ENCODE measurements around the gene LSP1. TPM values are rescaled to one million over a fixed set of nuclear protein-coding genes. Genes with fewer than 3 reads are reported as not detected.
A peak's percentile ranks its signal among the peaks of the same experiment; 100 is the strongest.

The LSP1 gene
- total RNA-seq, 2 experiments from 2014 or later = 232 to 303 TPM

DNA sequence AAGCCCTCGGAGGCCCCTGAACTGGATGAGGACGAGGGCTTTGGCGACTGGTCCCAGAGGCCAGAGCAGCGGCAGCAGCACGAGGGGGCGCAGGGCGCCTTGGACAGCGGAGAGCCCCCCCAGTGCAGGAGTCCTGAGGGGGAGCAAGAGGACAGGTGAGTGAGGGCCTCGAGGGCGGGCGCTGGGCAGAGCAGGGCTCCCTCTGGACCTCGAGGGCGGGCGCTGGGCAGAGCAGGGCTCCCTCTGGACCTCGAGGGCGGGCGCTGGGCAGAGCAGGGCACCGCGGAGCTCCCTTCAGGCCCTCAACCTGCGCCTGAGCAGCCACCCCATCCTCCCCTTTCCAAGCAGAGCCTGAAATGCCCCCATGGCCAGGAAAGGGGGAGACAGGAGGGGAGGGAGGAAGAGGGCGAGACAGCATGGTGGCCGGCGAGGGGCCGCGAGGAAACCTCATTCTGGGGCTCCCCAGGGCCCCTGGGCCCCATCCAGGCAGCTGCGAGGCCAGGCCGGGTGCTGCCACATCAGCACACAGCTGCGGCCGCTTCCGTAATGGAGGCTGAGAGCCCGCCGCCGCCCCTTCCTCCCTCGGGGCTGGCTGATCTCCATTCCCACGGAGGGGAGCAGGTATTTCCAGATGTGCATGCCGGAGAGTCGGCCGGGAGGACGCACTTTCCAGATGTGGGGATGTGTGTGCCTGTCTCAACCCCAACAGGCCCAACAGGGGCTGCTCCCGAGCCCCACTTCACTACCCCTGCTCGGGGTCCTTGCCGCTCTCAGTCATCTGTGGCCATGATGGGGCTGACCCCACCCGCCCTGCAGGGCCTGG lies 28.8 kb downstream of the LSP1 start:
- intact Hi-C loops (cut with micrococcal nuclease; ENCODE audit: unreplicated experiment) = loop anchor here (1.0 to 5.0 kb wide), 3 partner anchors 27 to 44 kb away; partner anchors contain the start of gene TNNT3
- no peaks in the 10 kb centered on the region for H4K20me1 ChIP-seq (ENCODE audit: insufficient read depth, low read length)
- H3K4me3 ChIP-seq (ENCODE audit: low read depth, low read length, poor library complexity, severe bottlenecking) = no peak overlapping the region
- no TSS peak for BruUV-seq (replicated peaks)
- DNase-seq (ENCODE audit: low spot score) = peak; percentile 73
- H3K4me2 ChIP-seq (ENCODE audit: low read length) = peak overlapping the region; percentile 42
- H3K27ac ChIP-seq (ENCODE audit: low read depth, low read length, poor library complexity, severe bottlenecking) = peak overlapping the region; percentile 48
- no peak overlapping the region for H2AFZ ChIP-seq (ENCODE audit: low read length)
- no peaks in the 10 kb centered on the region for H3K9me3 ChIP-seq (ENCODE audit: low read length)
- peaks cover 37% of the 10 kb centered on the region for H3K36me3 ChIP-seq (ENCODE audit: insufficient read depth, low read length)
- no peaks in the 10 kb centered on the region for H3K9me2 ChIP-seq (ENCODE audit: insufficient read depth, low read length)
- peaks cover 21% of the 10 kb centered on the region for H3K4me1 ChIP-seq (ENCODE audit: insufficient read depth, low read length, poor library complexity, severe bottlenecking)
- ChIA-PET CTCF (ENCODE audit: unreplicated experiment) (interaction anchor here (0.5 to 1.9 kb wide), 5 partner anchors 17 to 75 kb away, joined by 3 to 5 read pairs (median 3); no protein-coding TSS in a partner anchor), POLR2A (no interaction called here)
- no peaks in the 10 kb centered on the region for H3K79me2 ChIP-seq (ENCODE audit: insufficient read depth, low read depth, low read length)
- TF ChIP-seq EZH2phosphoT487 (IDR thresholded peaks at IDR 0.05; ENCODE audit: borderline replicate concordance, low read depth, low read length) = no peak
- TF ChIP-seq, protein P1, sequence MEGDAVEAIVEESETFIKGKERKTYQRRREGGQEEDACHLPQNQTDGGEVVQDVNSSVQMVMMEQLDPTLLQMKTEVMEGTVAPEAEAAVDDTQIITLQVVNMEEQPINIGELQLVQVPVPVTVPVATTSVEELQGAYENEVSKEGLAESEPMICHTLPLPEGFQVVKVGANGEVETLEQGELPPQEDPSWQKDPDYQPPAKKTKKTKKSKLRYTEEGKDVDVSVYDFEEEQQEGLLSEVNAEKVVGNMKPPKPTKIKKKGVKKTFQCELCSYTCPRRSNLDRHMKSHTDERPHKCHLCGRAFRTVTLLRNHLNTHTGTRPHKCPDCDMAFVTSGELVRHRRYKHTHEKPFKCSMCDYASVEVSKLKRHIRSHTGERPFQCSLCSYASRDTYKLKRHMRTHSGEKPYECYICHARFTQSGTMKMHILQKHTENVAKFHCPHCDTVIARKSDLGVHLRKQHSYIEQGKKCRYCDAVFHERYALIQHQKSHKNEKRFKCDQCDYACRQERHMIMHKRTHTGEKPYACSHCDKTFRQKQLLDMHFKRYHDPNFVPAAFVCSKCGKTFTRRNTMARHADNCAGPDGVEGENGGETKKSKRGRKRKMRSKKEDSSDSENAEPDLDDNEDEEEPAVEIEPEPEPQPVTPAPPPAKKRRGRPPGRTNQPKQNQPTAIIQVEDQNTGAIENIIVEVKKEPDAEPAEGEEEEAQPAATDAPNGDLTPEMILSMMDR (conservative IDR thresholded peaks at IDR 0.05; ENCODE audit: low read length) = no peak

DNA sequence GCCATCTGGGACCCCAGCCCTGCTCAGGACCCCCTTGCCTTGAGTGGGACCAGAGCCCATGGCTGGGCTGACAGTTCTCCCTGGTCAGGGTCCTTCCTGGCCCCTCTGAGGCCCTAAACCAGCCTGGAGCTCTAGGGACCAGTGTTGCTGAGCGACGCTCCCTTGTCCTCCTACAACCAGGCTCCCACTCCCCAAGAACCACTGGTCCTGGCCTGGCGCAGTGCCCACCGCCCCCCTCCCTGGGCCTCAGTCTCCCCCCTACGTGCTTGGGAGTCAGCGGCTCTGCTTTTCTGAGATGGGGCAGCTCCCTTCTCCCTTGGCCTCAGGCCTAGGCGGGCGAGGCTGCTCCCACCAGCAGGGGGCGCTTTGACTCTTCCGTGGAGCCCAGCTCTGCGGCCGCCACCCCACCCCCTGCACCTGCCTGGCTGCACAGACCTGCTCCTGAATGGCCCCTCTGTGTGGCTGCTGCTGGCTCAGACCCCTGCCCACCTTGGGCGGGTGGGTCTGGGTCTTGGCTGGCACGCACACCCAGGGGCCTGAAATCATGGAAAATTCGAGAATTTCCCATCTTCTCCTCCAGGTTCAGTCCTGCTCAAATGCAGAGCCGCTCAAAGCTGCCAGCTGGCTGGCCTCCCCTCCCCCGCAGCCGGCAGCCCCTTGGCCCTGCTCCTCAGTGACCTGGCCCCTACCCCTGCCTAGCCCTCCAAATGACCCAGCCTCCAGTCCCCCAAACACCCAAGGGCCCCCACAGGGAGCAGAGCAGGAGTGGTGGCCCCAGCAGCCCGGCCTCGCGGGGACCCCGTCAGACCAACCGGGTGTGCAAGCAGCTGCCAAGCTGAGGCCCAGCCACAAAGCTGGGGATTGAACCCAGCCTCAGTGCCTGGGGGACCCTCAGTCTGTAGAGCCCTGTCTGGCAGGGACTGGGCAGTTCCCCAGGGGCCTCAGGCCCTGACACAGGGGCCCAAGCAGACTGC lies 29.7 kb downstream of the LSP1 start:
- Histone ChIP-seq H3K4me1 (ENCODE audit: insufficient read depth, low read length, poor library complexity, severe bottlenecking) (peaks cover 21% of the 10 kb centered on the region), H3K4me2 (ENCODE audit: low read length) (peak overlapping the region; percentile 42), H3K27ac (ENCODE audit: low read depth, low read length, poor library complexity, severe bottlenecking) (peak overlapping the region; percentile 48), H3K4me3 (ENCODE audit: low read depth, low read length, poor library complexity, severe bottlenecking) (no peak overlapping the region), H3K9me3 (ENCODE audit: low read length) (no peaks in the 10 kb centered on the region), H3K36me3 (ENCODE audit: insufficient read depth, low read length) (peaks cover 37% of the 10 kb centered on the region), H3K9me2 (ENCODE audit: insufficient read depth, low read length) (no peaks in the 10 kb centered on the region), H3K79me2 (ENCODE audit: insufficient read depth, low read depth, low read length) (no peaks in the 10 kb centered on the region), H4K20me1 (ENCODE audit: insufficient read depth, low read length) (no peaks in the 10 kb centered on the region), H2AFZ (ENCODE audit: low read length) (no peak overlapping the region)
- ChIA-PET POLR2A (interaction anchor here (0.9 kb wide), 1 partner anchor 34 kb away, joined by 3 read pairs; no protein-coding TSS in a partner anchor), CTCF (ENCODE audit: unreplicated experiment) (interaction anchor here (0.5 to 1.9 kb wide), 5 partner anchors 16 to 76 kb away, joined by 3 to 5 read pairs (median 3); no protein-coding TSS in a partner anchor)
- TF ChIP-seq EZH2phosphoT487 (IDR thresholded peaks at IDR 0.05; ENCODE audit: borderline replicate concordance, low read depth, low read length) = no peak
- TF ChIP-seq, protein P1 (conservative IDR thresholded peaks at IDR 0.05; ENCODE audit: low read length) = peak; percentile 91
- BruUV-seq (replicated peaks) = no TSS peak
- DNase-seq (ENCODE audit: low spot score) = peak; percentile 80
- intact Hi-C loops (cut with micrococcal nuclease; ENCODE audit: unreplicated experiment) = loop anchor here (1.0 to 5.0 kb wide), 3 partner anchors 28 to 45 kb away; partner anchors contain the start of gene TNNT3
